Fibroblast of skin of right quadriceps (primary cell): ENCODE data around the gene NDN.
"Not testable (repeated sequence)": the region's sequence is repeated elsewhere in the genome, so short reads cannot be mapped to it uniquely, and the experiment has no call there.

Source experiments
- DNase-seq: peaks from one replicate; pipeline ENCODE4 v3.0.0-alpha.2; 2013

Gene NDN

GRCh38 chr15:23687143-23687470 lies at the start of gene NDN:
Gene NDN (minus strand): TSS chr15:23687305. CDS start chr15:23687217, 88 bp downstream.
- DNase-seq, result peak; percentile 62

- no peak for DNase-seq
Observed at GRCh38 chr15:23736033-23736673, 49.0 kb upstream of the NDN start.

GRCh38 chr15:23734862-23735261 lies 47.8 kb upstream of the NDN start:
- DNase-seq, result no peak

GRCh38 chr15:23713874-23714656 lies 27.0 kb upstream of the NDN start:
- not testable (repeated sequence) for DNase-seq

- DNase-seq, result no peak
Observed at GRCh38 chr15:23708332-23708731, 21.2 kb upstream of the NDN start.

GRCh38 chr15:23695282-23695681 lies 8.2 kb upstream of the NDN start:
- no peak for DNase-seq

- no peak for DNase-seq
Observed at GRCh38 chr15:23694592-23694991, 7.5 kb upstream of the NDN start.

GRCh38 chr15:23690450-23690852 lies 3.3 kb upstream of the NDN start:
- peak; percentile 74 for DNase-seq

GRCh38 chr15:23690015-23690414 lies 2.9 kb upstream of the NDN start:
- DNase-seq, result no peak

GRCh38 chr15:23686466-23687142 lies 501 bp downstream of the NDN start:
- peak; percentile 3 for DNase-seq

- no peak for DNase-seq
Observed at GRCh38 chr15:23671481-23671880, 15.6 kb downstream of the NDN start.

- no peak for DNase-seq
Observed at GRCh38 chr15:23670970-23671369, 16.1 kb downstream of the NDN start.

GRCh38 chr15:23663232-23663631 lies 23.9 kb downstream of the NDN start:
- no peak for DNase-seq

GRCh38 chr15:23648920-23649515 lies 38.1 kb downstream of the NDN start:
- DNase-seq, result peak; percentile 15

GRCh38 chr15:23647421-23648370 lies 39.4 kb downstream of the NDN start, which contains the start of gene MAGEL2:
Gene MAGEL2 (minus strand): TSS chr15:23647867. CDS start chr15:23647742, 125 bp downstream.
- DNase-seq, result peak; percentile 41

- no peak for DNase-seq
Observed at GRCh38 chr15:23647001-23647295, 40.2 kb downstream of the NDN start.

GRCh38 chr15:23646165-23647000 lies 40.7 kb downstream of the NDN start:
- DNase-seq, result no peak

GRCh38 chr15:23645371-23646164 lies 41.5 kb downstream of the NDN start:
- DNase-seq, result no peak

- DNase-seq, result no peak
Observed at GRCh38 chr15:23644829-23645228, 42.3 kb downstream of the NDN start.

GRCh38 chr15:23642413-23643044 lies 44.6 kb downstream of the NDN start:
- peak; percentile 52 for DNase-seq
